K562 (cell line): ENCODE results near the gene SPANXN2. TPM values are rescaled to one million over a fixed set of nuclear protein-coding genes. Genes with fewer than 3 reads are reported as not detected.

Experiments
- ATAC-seq: fragments of 200-7000 bp; cut with Tn5 transposase; 3 replicates; pipeline ENCODE4 v1.9.1; 2020; ENCODE audit warnings: moderate library complexity
- BruUV-seq: library from RNA; stranded (reverse); fragments of 400-500 nt; replicated peaks from 2 replicates; lab custom pipeline; 2021; lab: Mats Ljungman, UMichigan
- CTCF ChIA-PET: fragments of 300-600 bp; formaldehyde crosslinking; extraction: SDS; loops from one replicate; lab custom pipeline; 2021; ENCODE audit warnings: low intra/inter-chr PET ratio; lab: Yijun Ruan, JAX
- POLR2A ChIA-PET: fragments of 300-600, 350-650 bp; sonication (Branson Sonifier 250); formaldehyde crosslinking; extraction: SDS; loops from one replicate; lab custom pipeline; 2021; ENCODE audit warnings: antibody characterized with exemption, inconsistent platforms; lab: Yijun Ruan, JAX
- DNase-seq, 4 experiments: peaks; one replicate each; pipeline versions ENCODE4 v3.0.0 to v3.0.0-alpha.2; 2011 to 2018; ENCODE audit warnings: low spot score in 3 of 4, mixed read lengths in 3 of 4; ENCODE audit errors: extremely low read depth in 1 of 4
- FAIRE-seq: peaks from 2 replicates; lab custom pipeline; 2011; peaks lifted over from hg19 to GRCh38; lab: Jason Lieb, UNC
- H2AFZ ChIP-seq: 2 replicates; pipeline ENCODE4 v1.6.0; 2011; ENCODE audit warnings: low read depth, low read length, control low read depth, inconsistent platforms
- H3K27ac ChIP-seq: fragments of 200-600 bp; 3 replicates; pipeline ENCODE4 v1.8.0; 2011; ENCODE audit warnings: low read depth, mild to moderate bottlenecking, control low read depth, inconsistent platforms, low read length, moderate library complexity, mixed read lengths; ENCODE audit errors: extremely low read depth
- H3K27me3 ChIP-seq, 2 experiments: fragments of 300-600 bp in 1 of 2; 2 replicates in 1 of 2; 3 replicates in 1 of 2; pipeline versions ENCODE4 v1.6.0 to v1.8.0; 2011; ENCODE audit warnings: inconsistent platforms in 2 of 2, low read length in 2 of 2, mild to moderate bottlenecking in 1 of 2, mixed read lengths in 1 of 2, moderate library complexity in 1 of 2; ENCODE audit not compliant: control insufficient read depth in 2 of 2, insufficient read depth in 2 of 2
- H3K36me3 ChIP-seq: fragments of 300-600 bp; 3 replicates; pipeline ENCODE4 v1.8.0; 2011; ENCODE audit warnings: mild to moderate bottlenecking, low read length, inconsistent platforms; ENCODE audit not compliant: control insufficient read depth, insufficient read depth
- H3K4me1 ChIP-seq, 2 experiments: fragments of 200-600 bp in 1 of 2; replicated peaks in 1 of 2; 2 replicates in 1 of 2; 3 replicates in 1 of 2; pipeline versions ENCODE4 v1.5.1 to v1.8.0; 2011; ENCODE audit warnings: inconsistent platforms in 2 of 2, low read length in 2 of 2, mild to moderate bottlenecking in 1 of 2, mixed read lengths in 1 of 2, moderate library complexity in 1 of 2; ENCODE audit not compliant: control insufficient read depth in 2 of 2, insufficient read depth in 2 of 2
- H3K4me2 ChIP-seq: 2 replicates; pipeline ENCODE4 v1.6.1; 2011; ENCODE audit warnings: low read length, control low read depth, inconsistent platforms, mixed read lengths; ENCODE audit not compliant: insufficient read depth
- H3K4me3 ChIP-seq: fragments of 200-600 bp; sonication (generic), shearing (Covaris generic); 2 replicates; pipeline ENCODE4 v1.5.1; 2016; ENCODE audit warnings: control low read depth, inconsistent platforms
- H3K79me2 ChIP-seq: fragments of 200-600 bp; 3 replicates; pipeline ENCODE4 v1.8.0; 2011; ENCODE audit warnings: low read length, inconsistent platforms; ENCODE audit not compliant: control insufficient read depth, insufficient read depth
- H3K9ac ChIP-seq, 2 experiments: 2 replicates each; pipeline versions ENCODE4 v1.6.0 to v1.6.1; 2011; ENCODE audit warnings: low read depth in 2 of 2, low read length in 2 of 2, control low read depth in 1 of 2, inconsistent platforms in 1 of 2, mild to moderate bottlenecking in 1 of 2, mixed read lengths in 1 of 2; ENCODE audit not compliant: insufficient read depth in 1 of 2
- H3K9me1 ChIP-seq: one replicate; pipeline ENCODE4 v1.6.0; 2011; ENCODE audit warnings: inconsistent platforms, mild to moderate bottlenecking, low read length, moderate library complexity; ENCODE audit not compliant: control insufficient read depth, insufficient read depth
- H3K9me3 ChIP-seq: replicated peaks from 2 replicates; pipeline ENCODE4 v1.5.1; 2011; ENCODE audit warnings: low read depth, low read length, inconsistent platforms; ENCODE audit not compliant: control insufficient read depth, insufficient read depth
- H4K20me1 ChIP-seq: replicated peaks from 2 replicates; pipeline ENCODE4 v1.6.1; 2011; ENCODE audit warnings: low read length, inconsistent platforms, mixed read lengths; ENCODE audit not compliant: control insufficient read depth, insufficient read depth
- BDP1 ChIP-seq: IDR thresholded peaks from 3 replicates; pipeline ENCODE4 v1.6.1; 2011; ENCODE audit not compliant: insufficient read length, insufficient read depth
- BHLHE40 ChIP-seq: IDR thresholded peaks from 2 replicates; pipeline ENCODE4 v1.6.1; 2011; ENCODE audit warnings: low read length, improper control_type of control experiment
- CBX8 ChIP-seq: fragments of 200-600 bp; sonication (generic); IDR thresholded peaks from 2 replicates; pipeline ENCODE4 v1.6.1; 2012; ENCODE audit warnings: borderline replicate concordance, mixed run types, low read depth, mild to moderate bottlenecking, moderate library complexity, mixed read lengths, low read length, control low read depth, inconsistent platforms; ENCODE audit not compliant: poor library complexity, severe bottlenecking; ENCODE audit errors: extremely low read depth
- CXXC5 ChIP-seq: fragments of 250-450 bp; sonication (Bioruptor Pico); IDR thresholded peaks from 2 replicates; pipeline ENCODE4 v1.8.0; 2022; ENCODE audit warnings: inconsistent platforms, mild to moderate bottlenecking, moderate library complexity
- DACH1 ChIP-seq: fragments of 450-650 bp; IDR thresholded peaks from 2 replicates; pipeline ENCODE4 v1.6.1; 2018; ENCODE audit not compliant: partially characterized antibody
- ETS1 ChIP-seq: conservative IDR thresholded peaks from 2 replicates; pipeline ENCODE4 v1.6.1; 2011; ENCODE audit warnings: low read depth, mild to moderate bottlenecking, low read length; ENCODE audit not compliant: control insufficient read depth
- FOXP4 ChIP-seq: sonication (generic); formaldehyde crosslinking; IDR thresholded peaks from 2 replicates; pipeline ENCODE4 v1.8.0; 2022; ENCODE audit warnings: mild to moderate bottlenecking, missing genetic modification reagents, borderline replicate concordance
- MTA3 ChIP-seq: fragments of 450-650 bp; formaldehyde crosslinking; IDR thresholded peaks from 2 replicates; pipeline ENCODE4 v1.6.1; 2017; ENCODE audit warnings: mild to moderate bottlenecking, borderline replicate concordance
- SETDB1 ChIP-seq: IDR thresholded peaks from one replicate; pipeline ENCODE4 v1.6.1; 2012; ENCODE audit warnings: low read length, control low read depth, inconsistent platforms
- TCF7 ChIP-seq: sonication (generic); IDR thresholded peaks from 2 replicates; pipeline ENCODE4 v1.6.1; 2016; ENCODE audit warnings: antibody characterized with exemption, borderline replicate concordance
- THRAP3 ChIP-seq: fragments of 450-650 bp; IDR thresholded peaks from 2 replicates; pipeline ENCODE4 v1.6.1; 2016; ENCODE audit warnings: mild to moderate bottlenecking, inconsistent platforms, borderline replicate concordance
- TOE1 ChIP-seq, 2 experiments: fragments of 450-650 bp in 1 of 2; sonication (generic) in 1 of 2; formaldehyde crosslinking in 1 of 2; IDR thresholded peaks; 2 replicates each; pipeline versions ENCODE4 v1.7.1 to v1.8.0; 2016 to 2022; ENCODE audit warnings: borderline replicate concordance in 2 of 2, mild to moderate bottlenecking in 2 of 2, antibody characterized with exemption in 1 of 2, inconsistent platforms in 1 of 2, low read depth in 1 of 2, missing genetic modification reagents in 1 of 2, moderate library complexity in 1 of 2
- TRIM28 ChIP-seq: fragments of 450-650 bp; IDR thresholded peaks from 2 replicates; pipeline ENCODE4 v1.6.1; 2017
- ZNF239 ChIP-seq: fragments of 250-450 bp; sonication (Bioruptor Pico); IDR thresholded peaks from 2 replicates; pipeline ENCODE4 v1.4.0; 2020; ENCODE audit warnings: mild to moderate bottlenecking
- ZNF668 ChIP-seq: fragments of 250-450 bp; sonication (Bioruptor Pico); IDR thresholded peaks from 2 replicates; pipeline ENCODE4 v1.8.0; 2022; ENCODE audit warnings: mild to moderate bottlenecking, inconsistent platforms
- ZNF766 ChIP-seq: fragments of 200-800 bp; sonication (Bioruptor generic); conservative IDR thresholded peaks from 2 replicates; pipeline ENCODE4 v1.6.1; 2016; ENCODE audit warnings: missing genetic modification characterization, missing compliant biosample characterization
- WGBS: fragments of 100-300 bp; shearing (Covaris generic); methylation state at CpG from one replicate; pipeline ENCODE4 v1.1.6; 2016; ENCODE audit warnings: low coverage, mixed read lengths; ENCODE audit not compliant: insufficient coverage; ENCODE audit errors: missing lambda C conversion rate; 5-methylcytosine and 5-hydroxymethylcytosine counted together
- in situ Hi-C: fragments of 300-500 bp; cut with MboI; formaldehyde crosslinking; loops from 4 replicates; pipeline ENCODE4 v1.15.0; 2018; ENCODE audit warnings: inconsistent platforms, mixed read lengths
- intact Hi-C: fragments of 100-400 bp; cut with micrococcal nuclease; formaldehyde crosslinking; loops from 2 replicates; pipeline ENCODE4 v1.14.2; 2022
- polyA plus RNA-seq, 8 experiments: library from polyadenylated mRNA; depleted of rRNA in 4 of 8; stranded (reverse) in 5 of 8; unstranded in 3 of 8; fragments of >200 nt; fragmentation: Nextera tagmentation in 2 of 8; fragmentation: Illumina TruSeq in 1 of 8; extraction: Ambion mirVana in 2 of 8; extraction: Trizol in 1 of 8; gene quantifications; 2 replicates each; pipeline versions ENCODE4 v1.2.1 to v1.2.3, GENCODE V29; 2011 to 2014; ENCODE audit warnings: inconsistent platforms in 1 of 8, missing spikeins in 1 of 8
- total RNA-seq, 7 experiments: library from RNA; depleted of rRNA in 6 of 7; stranded (reverse); fragments of >200 nt in 6 of 7; fragmentation: Illumina TruSeq in 2 of 7; extraction: Trizol in 2 of 7; gene quantifications; 2 replicates each; pipeline versions ENCODE4 v1.2.1 to v1.2.3, GENCODE V29; 2011 to 2021; ENCODE audit warnings: low replicate concordance in 1 of 7

The SPANXN2 gene
- total and polyA plus RNA-seq, 9 of the 15 experiments (the other 6 are each of a cell fraction or from before 2014, with no cell fraction given), result not detected

- intact Hi-C loops, result no loop called here
- no peaks in the 10 kb centered on the region for H4K20me1 ChIP-seq
- no peaks in the 10 kb centered on the region for H3K9me3 ChIP-seq
- no peak overlapping the region for H2AFZ ChIP-seq
- no peaks in the 10 kb centered on the region for H3K36me3 ChIP-seq
- H3K9ac ChIP-seq, result no peak overlapping the region
- no peak overlapping the region for H3K27ac ChIP-seq
- ChIA-PET POLR2A (no interaction called here), CTCF (no interaction called here)
- in situ Hi-C loops, result no loop called here
- no peak overlapping the region for H3K4me3 ChIP-seq
- ATAC-seq (no peak), DNase-seq (no peak), FAIRE-seq (no peak)
- H3K4me1 ChIP-seq, result no peaks in the 10 kb centered on the region
- TF ChIP-seq ZNF668, result no peak
- no peak for TF ChIP-seq FOXP4 (CRISPR knock-in tag)
- no peak for TF ChIP-seq ZNF239 (CRISPR knock-in tag)
- TF ChIP-seq TCF7, result no peak
- TF ChIP-seq CXXC5 (CRISPR knock-in tag), result no peak
- TF ChIP-seq MTA3, result no peak
- no peak for TF ChIP-seq DACH1
- no peak for TF ChIP-seq BDP1
- no peak for TF ChIP-seq ZNF766 (CRISPR knock-in tag)
- no peak for TF ChIP-seq TRIM28
- TF ChIP-seq BHLHE40, result no peak
- TF ChIP-seq THRAP3, result no peak
- TF ChIP-seq ETS1, result no peak
- TF ChIP-seq TOE1 (IDR thresholded peaks at IDR 0.05; ENCODE audit: borderline replicate concordance), result no peak
- TF ChIP-seq TOE1 (CRISPR knock-in tag; IDR thresholded peaks at IDR 0.05; ENCODE audit: borderline replicate concordance, low read depth), result no peak
- TF ChIP-seq CBX8, result no peak
- no peak for TF ChIP-seq SETDB1
- no peaks in the 10 kb centered on the region for H3K79me2 ChIP-seq
- H3K27me3 ChIP-seq, result no peaks in the 10 kb centered on the region
- 0% methylated on average over 4 of the region's 5 CpGs for WGBS
- no peak overlapping the region for H3K4me2 ChIP-seq
- BruUV-seq, result no TSS peak
- no peaks in the 10 kb centered on the region for H3K9me1 ChIP-seq
Observed at GRCh38 chrX:143663755-143664154, 56.8 kb downstream of the SPANXN2 start.
